Measurements from ENCODE around the gene HIVEP2. TPM values are rescaled to one million over a fixed set of nuclear protein-coding genes. Genes with fewer than 3 reads are reported as not detected.
A peak's percentile ranks its signal among the peaks of the same experiment; 100 is the strongest.

Gene HIVEP2
- total and polyA plus RNA-seq, 2 donors (not counting 1 experiment from before 2014, with no cell fraction given), result 5.8 to 31.9 TPM

- Histone ChIP-seq H3K4me3 (ENCODE audit: control extremely low read depth in 1 of 5, extremely low read depth in 1 of 5, insufficient read depth in 1 of 5, low read depth in 2 of 5, low read length in 4 of 5) (no peak overlapping the region), H3K9ac (ENCODE audit: low read length) (no peak overlapping the region), H3K27me3 (replicated peaks in 1 of 4; ENCODE audit: control extremely low read depth in 1 of 4, control insufficient read depth in 3 of 4, insufficient read depth in 4 of 4, low read length in 3 of 4) (no peaks in the 10 kb centered on the region), H3K9me3 (ENCODE audit: control extremely low read depth in 1 of 3, control insufficient read depth in 2 of 3, insufficient read depth in 1 of 3, low read length in 2 of 3) (no peaks in the 10 kb centered on the region), H3K4me1 (ENCODE audit: control insufficient read depth in 2 of 2, insufficient read depth in 2 of 2, low read length in 2 of 2) (peaks cover 27% of the 10 kb centered on the region in 2 donors), H2AFZ (ENCODE audit: insufficient read depth, low read depth, low read length, poor library complexity, severe bottlenecking) (no peak overlapping the region), H3K79me2 (ENCODE audit: control insufficient read depth, insufficient read depth, low read length) (peaks cover 79% of the 10 kb centered on the region), H3K27ac (ENCODE audit: low read length in 2 of 2) (no peak overlapping the region), H3K4me2 (replicated peaks; ENCODE audit: low read depth, low read length, poor library complexity, severe bottlenecking) (no peak overlapping the region), H4K20me1 (ENCODE audit: control insufficient read depth, insufficient read depth, low read length, poor library complexity, severe bottlenecking) (no peaks in the 10 kb centered on the region), H3K36me3 (replicated peaks in 1 of 2; ENCODE audit: control extremely low read depth in 1 of 2, control insufficient read depth in 1 of 2, extremely low read depth in 1 of 2, insufficient read depth in 2 of 2, low read length in 1 of 2) (no peaks in the 10 kb centered on the region)
- WGBS (ENCODE audit: insufficient coverage), result 100% methylated on average over 1 of the region's 2 CpGs
- ChIA-PET POLR2A (no interaction called here), CTCF (no interaction called here)
- Mint-ChIP-seq H3K4me3 (no peak overlapping the region), H3K27me3 (no peaks in the 10 kb centered on the region), H3K9me3 (ENCODE audit: insufficient read depth) (no peaks in the 10 kb centered on the region), H3K27ac (no peak overlapping the region), H3K4me1 (peaks cover 55% of the 10 kb centered on the region)
- ATAC-seq (ENCODE audit: low read depth) (no peak), DNase-seq (no peak)
- intact Hi-C loops (cut with micrococcal nuclease), result loop anchor here (10.0 kb wide), 1 partner anchor 127 kb away; no protein-coding TSS in a partner anchor
- no peak for TF ChIP-seq CTCF (IDR thresholded peaks at IDR 0.05)
- no peak for TF ChIP-seq EZH2 (IDR thresholded peaks at IDR 0.05; ENCODE audit: borderline replicate concordance, insufficient read depth, low read depth, low read length, poor library complexity, severe bottlenecking)
These were observed 33.5 kb downstream of the HIVEP2 start for GRCh38 chr6:142911430-142911829.

GRCh38 chr6:142909686-142910085, 35.3 kb downstream of the HIVEP2 start:
- Mint-ChIP-seq H3K27ac (peak overlapping the region; percentile 27), H3K4me3 (no peak overlapping the region), H3K4me1 (peaks cover 44% of the 10 kb centered on the region), H3K9me3 (ENCODE audit: insufficient read depth) (no peaks in the 10 kb centered on the region), H3K27me3 (no peaks in the 10 kb centered on the region)
- ATAC-seq (ENCODE audit: low read depth), result no peak
- Histone ChIP-seq H3K4me3 (ENCODE audit: control extremely low read depth in 1 of 5, extremely low read depth in 1 of 5, insufficient read depth in 1 of 5, low read depth in 2 of 5, low read length in 4 of 5) (no peak overlapping the region), H3K27me3 (replicated peaks in 1 of 4; ENCODE audit: control extremely low read depth in 1 of 4, control insufficient read depth in 3 of 4, insufficient read depth in 4 of 4, low read length in 3 of 4) (no peaks in the 10 kb centered on the region), H3K36me3 (replicated peaks in 1 of 2; ENCODE audit: control extremely low read depth in 1 of 2, control insufficient read depth in 1 of 2, extremely low read depth in 1 of 2, insufficient read depth in 2 of 2, low read length in 1 of 2) (no peaks in the 10 kb centered on the region), H3K9me3 (ENCODE audit: control extremely low read depth in 1 of 3, control insufficient read depth in 2 of 3, insufficient read depth in 1 of 3, low read length in 2 of 3) (no peaks in the 10 kb centered on the region), H3K4me2 (replicated peaks; ENCODE audit: low read depth, low read length, poor library complexity, severe bottlenecking) (no peak overlapping the region), H2AFZ (ENCODE audit: insufficient read depth, low read depth, low read length, poor library complexity, severe bottlenecking) (no peak overlapping the region), H3K9ac (ENCODE audit: low read length) (no peak overlapping the region), H4K20me1 (ENCODE audit: control insufficient read depth, insufficient read depth, low read length, poor library complexity, severe bottlenecking) (no peaks in the 10 kb centered on the region), H3K27ac (ENCODE audit: low read length in 2 of 2) (no peak overlapping the region), H3K79me2 (ENCODE audit: control insufficient read depth, insufficient read depth, low read length) (peaks cover 79% of the 10 kb centered on the region), H3K4me1 (ENCODE audit: control insufficient read depth in 2 of 2, insufficient read depth in 2 of 2, low read length in 2 of 2) (peaks cover 27% of the 10 kb centered on the region in 2 donors)
- POLR2A ChIA-PET, result no interaction called here
- intact Hi-C loops (cut with micrococcal nuclease), result loop anchor here (5.0 to 10.0 kb wide), 2 partner anchors 125 to 162 kb away; no protein-coding TSS in a partner anchor
- no peak for TF ChIP-seq CTCF (IDR thresholded peaks at IDR 0.05)
- TF ChIP-seq EZH2 (IDR thresholded peaks at IDR 0.05; ENCODE audit: borderline replicate concordance, insufficient read depth, low read depth, low read length, poor library complexity, severe bottlenecking), result no peak
- CTCF ChIA-PET, result interaction anchor here (0.8 to 1.0 kb wide), 2 partner anchors 67 to 117 kb away, joined by 3 read pairs; no protein-coding TSS in a partner anchor
- DNase-seq, result no peak
